Heart left ventricle (tissue), 16 donors: ENCODE data around the gene PARN. TPM values are rescaled to one million over a fixed set of nuclear protein-coding genes. Genes with fewer than 3 reads are reported as not detected.

ENCODE experiments used
- ATAC-seq, 4 donors: fragments of 200-7000 bp; cut with Tn5 transposase; one replicate each; pipeline ENCODE4 v1.9.1; 2020 to 2022; ENCODE audit warnings: moderate library complexity in 4 of 4, mild to moderate bottlenecking in 3 of 4, moderate number of reproducible peaks in 1 of 4
- DNase-seq, 5 donors: peaks; one replicate each; pipeline ENCODE4 v3.0.0-alpha.2; 2020
- H3K27ac ChIP-seq, 12 donors: fragments of 200-600 bp; sonication (generic) in 4 of 12; one replicate each; pipeline versions ENCODE4 v1.5.0 to v1.8.0; 2016 to 2022; ENCODE audit warnings: mild to moderate bottlenecking in 2 of 12
- H3K27me3 ChIP-seq, 9 donors: fragments of 200-600 bp; sonication (generic) in 2 of 9; one replicate each; pipeline versions ENCODE4 v1.5.1 to v1.8.0; 2016 to 2022; ENCODE audit warnings: mild to moderate bottlenecking in 3 of 9
- H3K36me3 ChIP-seq, 9 donors: fragments of 200-600 bp; sonication (generic) in 2 of 9; one replicate each; pipeline versions ENCODE4 v1.5.0 to v1.8.0; 2018 to 2022; ENCODE audit warnings: mild to moderate bottlenecking in 2 of 9
- H3K4me1 ChIP-seq, 12 donors: fragments of 200-600 bp; sonication (generic) in 4 of 12; one replicate each; pipeline versions ENCODE4 v1.5.0 to v1.8.0; 2016 to 2022; ENCODE audit warnings: mild to moderate bottlenecking in 3 of 12
- H3K4me3 ChIP-seq, 12 donors: fragments of 200-600 bp; sonication (generic) in 4 of 12; one replicate each; pipeline versions ENCODE4 v1.5.0 to v1.8.0; 2017 to 2022; ENCODE audit warnings: mild to moderate bottlenecking in 9 of 12, moderate library complexity in 4 of 12
- H3K9me3 ChIP-seq, 12 donors: fragments of 200-600 bp; sonication (generic) in 4 of 12; one replicate each; pipeline versions ENCODE4 v1.5.0 to v1.8.0; 2016 to 2022; ENCODE audit warnings: mild to moderate bottlenecking in 1 of 12
- CTCF ChIP-seq, 12 donors: fragments of 200-600 bp; sonication (generic) in 4 of 12; IDR thresholded peaks; one replicate each; pipeline versions ENCODE4 v1.5.0 to v1.8.0; 2018 to 2022; ENCODE audit warnings: antibody characterized with exemption in 12 of 12, mild to moderate bottlenecking in 5 of 12
- POLR2A ChIP-seq, 2 donors: fragments of 450-650 bp; IDR thresholded peaks; one replicate each; pipeline ENCODE4 v1.6.1; 2017; ENCODE audit warnings: antibody characterized with exemption in 2 of 2, mild to moderate bottlenecking in 2 of 2, moderate library complexity in 2 of 2
- WGBS, 4 donors: extraction: QIAGEN DNeasy Blood & Tissue Kit in 2 of 4; methylation state at CpG; one replicate each; pipeline versions ENCODE4 v1.1.5 to v1.1.7; 2013 to 2018; 5-methylcytosine and 5-hydroxymethylcytosine counted together
- intact Hi-C, 10 donors: fragments of 100-400 bp; cut with DNase I; formaldehyde crosslinking; loops; one replicate each; pipeline versions ENCODE4 v1.11.1 to v1.14.2; 2022
- polyA plus RNA-seq, 2 donors: library from polyadenylated mRNA; stranded (reverse); fragments of 200-250 nt; gene quantifications; one replicate each; pipeline ENCODE4 v1.2.3, GENCODE V29; 2013
- total RNA-seq, 9 donors: library from RNA; depleted of rRNA in 2 of 9; stranded (reverse); fragments of >200 nt in 2 of 9; fragmentation: NEBNext Ultra II Directional in 3 of 9; extraction: Animal tissue kit (Norgen Biotek cat#: 25700) in 3 of 9; gene quantifications; one replicate each; pipeline versions ENCODE4 v1.1.0 to v1.2.4, GENCODE V29; 2016 to 2023
- donor health status: ischemic (EF 13 %, LVEDD 7.1; RV severe dilation, severe dysfunction).
- donor health status: healthy with polysubstance abuse.
- donor health status: DM: no; HTN: yes; CAD: no.
- donor health status: DM: no; HTN: no; CAD: no.
- donor health status: ischemic (EF 25% LVEDD 6.9; RV normal size, moderate dysfunction).
- donor health status: ischemic (EF 25% LVEDD 5.7; RV mildly dilated, moderate dysfunction).
- donor health status: healthy.
- donor health status: DM: yes; HTN: yes; CAD: no.
- donor health status: ischemic (EF 35%, LVEDD 5.7; RV mildly dilated, moderate dysfunction).
- donor health status: nonischemic (EF 11% LVEDD 7.7; RV severe dilation, severe dysfunction).
- donor health status: DM: yes; HTN: yes; CAD: no.
- donor health status: PGD.
- donor health status: ischemic (EF 29% LVEDD 5.4; RV normal size, mild dysfunction).
- donor health status: nonischemic (EF 23%, LVEDD 6.1; RV moderate dilation, normal function).

Gene PARN
- total and polyA plus RNA-seq, 11 donors = 7.7 to 25.9 (median 19.8) TPM

- TF ChIP-seq CTCF (IDR thresholded peaks at IDR 0.05) = no peak
- TF ChIP-seq POLR2A (IDR thresholded peaks at IDR 0.05) = no peak
- no peaks in the 10 kb centered on the region for H3K9me3 ChIP-seq
- H3K4me1 ChIP-seq = peaks cover 0 to 4% (median 0%) of the 10 kb centered on the region in 12 donors
- H3K36me3 ChIP-seq = peaks cover 0 to 6% (median 0%) of the 10 kb centered on the region in 9 donors
- H3K27ac ChIP-seq = no peak overlapping the region
- intact Hi-C loops = loop anchor here in 1 of 10 donors (10.0 kb wide), 1 partner anchor 123 kb away; no protein-coding TSS in a partner anchor
- no peak overlapping the region for H3K4me3 ChIP-seq
- DNase-seq = no peak
- WGBS, 4 donors = 93 to 96% (median 95%) methylated on average over 4 of the region's 4 CpGs
- no peak for ATAC-seq
- no peaks in the 10 kb centered on the region for H3K27me3 ChIP-seq
Measured at GRCh38 chr16:14428043-14428442, 202.0 kb downstream of the PARN start.

GRCh38 chr16:14427371-14427948, 202.6 kb downstream of the PARN start:
- H3K27me3 ChIP-seq = no peaks in the 10 kb centered on the region
- ATAC-seq (peak in 1 of 4 donors; percentile 45), DNase-seq (no peak)
- WGBS, 4 donors = 77 to 82% (median 79%) methylated on average over 9 of the region's 9 CpGs
- H3K27ac ChIP-seq = no peak overlapping the region
- no peaks in the 10 kb centered on the region for H3K9me3 ChIP-seq
- peaks cover 0 to 6% (median 0%) of the 10 kb centered on the region in 9 donors for H3K36me3 ChIP-seq
- H3K4me1 ChIP-seq = peaks cover 0 to 5% (median 0%) of the 10 kb centered on the region in 12 donors
- H3K4me3 ChIP-seq = no peak overlapping the region
- intact Hi-C loops = loop anchor here in 1 of 10 donors (10.0 kb wide), 1 partner anchor 123 kb away; no protein-coding TSS in a partner anchor
- TF ChIP-seq CTCF (IDR thresholded peaks at IDR 0.05) = no peak
- no peak for TF ChIP-seq POLR2A (IDR thresholded peaks at IDR 0.05)

- Histone ChIP-seq H3K9me3 (no peaks in the 10 kb centered on the region), H3K27ac (no peak overlapping the region), H3K36me3 (no peaks in the 10 kb centered on the region), H3K4me3 (no peak overlapping the region), H3K27me3 (no peaks in the 10 kb centered on the region), H3K4me1 (peaks cover 0 to 13% (median 2%) of the 10 kb centered on the region in 12 donors)
- no peak for DNase-seq
- intact Hi-C loops = loop anchor here in 1 of 10 donors (10.0 kb wide), 1 partner anchor 120 kb away; no protein-coding TSS in a partner anchor
- ATAC-seq = no peak
- WGBS, 4 donors = 59 to 67% (median 66%) methylated on average over 4 of the region's 4 CpGs
- no peak for TF ChIP-seq POLR2A (IDR thresholded peaks at IDR 0.05)
- no peak for TF ChIP-seq CTCF (IDR thresholded peaks at IDR 0.05)
Measured at GRCh38 chr16:14424595-14424994, 205.5 kb downstream of the PARN start.

GRCh38 chr16:14423344-14423743, 206.7 kb downstream of the PARN start:
- no peaks in the 10 kb centered on the region for H3K27me3 ChIP-seq
- H3K27ac ChIP-seq = no peak overlapping the region
- H3K4me1 ChIP-seq = peaks cover 0 to 24% (median 9%) of the 10 kb centered on the region in 12 donors
- intact Hi-C loops = loop anchor here in 1 of 10 donors (10.0 kb wide), 1 partner anchor 119 kb away; no protein-coding TSS in a partner anchor
- WGBS, 4 donors = 52 to 82% (median 73%) methylated on average over 4 of the region's 4 CpGs
- DNase-seq = no peak
- no peak overlapping the region for H3K4me3 ChIP-seq
- no peaks in the 10 kb centered on the region for H3K9me3 ChIP-seq
- no peak for ATAC-seq
- TF ChIP-seq CTCF (IDR thresholded peaks at IDR 0.05) (no peak), POLR2A (IDR thresholded peaks at IDR 0.05) (no peak)
- no peaks in the 10 kb centered on the region for H3K36me3 ChIP-seq
